ENCODE data around the gene TCERG1L. TPM values are rescaled to one million over a fixed set of nuclear protein-coding genes. Genes with fewer than 3 reads are reported as not detected.

Gene TCERG1L
- total RNA-seq, 1 donor from 2014 or later: not detected

GRCh38 chr10:131116216-131116990 lies 195.1 kb downstream of the TCERG1L start:
- DNase-seq (ENCODE audit: extremely low spot score in 2 of 2): no peak
- Histone ChIP-seq H3K27me3 (no peaks in the 10 kb centered on the region), H3K27ac (no peak overlapping the region), H3K4me1 (no peaks in the 10 kb centered on the region), H3K4me3 (no peak overlapping the region), H3K9me3 (no peaks in the 10 kb centered on the region), H3K36me3 (no peaks in the 10 kb centered on the region)
- intact Hi-C loops (cut with DNase I): no loop called here
- TF ChIP-seq CTCF (IDR thresholded peaks at IDR 0.05) (no peak), POLR2AphosphoS5 (IDR thresholded peaks at IDR 0.05; ENCODE audit: insufficient read depth in 1 of 2, low read depth in 1 of 2) (no peak), POLR2A (IDR thresholded peaks at IDR 0.05) (no peak)

GRCh38 chr10:131115801-131116200 lies 195.7 kb downstream of the TCERG1L start:
- Histone ChIP-seq H3K27me3 (no peaks in the 10 kb centered on the region), H3K36me3 (no peaks in the 10 kb centered on the region), H3K4me1 (no peaks in the 10 kb centered on the region), H3K27ac (no peak overlapping the region), H3K9me3 (no peaks in the 10 kb centered on the region), H3K4me3 (no peak overlapping the region)
- intact Hi-C loops (cut with DNase I): no loop called here
- TF ChIP-seq POLR2A (IDR thresholded peaks at IDR 0.05) (no peak), CTCF (IDR thresholded peaks at IDR 0.05) (no peak), POLR2AphosphoS5 (IDR thresholded peaks at IDR 0.05; ENCODE audit: insufficient read depth in 1 of 2, low read depth in 1 of 2) (no peak)
- DNase-seq (ENCODE audit: extremely low spot score in 2 of 2): no peak

GRCh38 chr10:131115321-131115720 lies 196.2 kb downstream of the TCERG1L start:
- Histone ChIP-seq H3K9me3 (no peaks in the 10 kb centered on the region), H3K27me3 (no peaks in the 10 kb centered on the region), H3K27ac (no peak overlapping the region), H3K4me1 (no peaks in the 10 kb centered on the region), H3K4me3 (no peak overlapping the region), H3K36me3 (no peaks in the 10 kb centered on the region)
- no peak for DNase-seq (ENCODE audit: extremely low spot score in 2 of 2)
- intact Hi-C loops (cut with DNase I): no loop called here
- no peak for TF ChIP-seq POLR2A (IDR thresholded peaks at IDR 0.05)
- TF ChIP-seq CTCF (IDR thresholded peaks at IDR 0.05): no peak
- no peak for TF ChIP-seq POLR2AphosphoS5 (IDR thresholded peaks at IDR 0.05; ENCODE audit: insufficient read depth in 1 of 2, low read depth in 1 of 2)

- intact Hi-C loops (cut with DNase I): no loop called here
- DNase-seq (ENCODE audit: extremely low spot score in 2 of 2): no peak
- H3K4me3 ChIP-seq: no peak overlapping the region
- H3K9me3 ChIP-seq: no peaks in the 10 kb centered on the region
- TF ChIP-seq CTCF (IDR thresholded peaks at IDR 0.05) (no peak), POLR2AphosphoS5 (IDR thresholded peaks at IDR 0.05; ENCODE audit: insufficient read depth in 1 of 2, low read depth in 1 of 2) (no peak), POLR2A (IDR thresholded peaks at IDR 0.05) (no peak)
- H3K27me3 ChIP-seq: no peaks in the 10 kb centered on the region
- H3K4me1 ChIP-seq: no peaks in the 10 kb centered on the region
- H3K36me3 ChIP-seq: no peaks in the 10 kb centered on the region
- no peak overlapping the region for H3K27ac ChIP-seq
Measured at GRCh38 chr10:131114846-131115245, 196.7 kb downstream of the TCERG1L start.

- H3K36me3 ChIP-seq: no peaks in the 10 kb centered on the region
- no peak overlapping the region for H3K27ac ChIP-seq
- intact Hi-C loops (cut with DNase I): no loop called here
- no peak for DNase-seq (ENCODE audit: extremely low spot score in 2 of 2)
- H3K4me1 ChIP-seq: no peaks in the 10 kb centered on the region
- no peaks in the 10 kb centered on the region for H3K27me3 ChIP-seq
- H3K9me3 ChIP-seq: no peaks in the 10 kb centered on the region
- H3K4me3 ChIP-seq: no peak overlapping the region
- TF ChIP-seq POLR2A (IDR thresholded peaks at IDR 0.05): no peak
- TF ChIP-seq CTCF (IDR thresholded peaks at IDR 0.05): no peak
- TF ChIP-seq POLR2AphosphoS5 (IDR thresholded peaks at IDR 0.05; ENCODE audit: insufficient read depth in 1 of 2, low read depth in 1 of 2): no peak
Measured at GRCh38 chr10:131113709-131114291, 197.7 kb downstream of the TCERG1L start.
